CD4-positive, alpha-beta T cell treated with Interleukin-4 for 4 hours (primary cell): ENCODE results near the gene BIRC2.
A peak's percentile ranks its signal among the peaks of the same experiment; 100 is the strongest.

ENCODE experiments used
- DNase-seq: peaks from one replicate; pipeline ENCODE4 v3.0.0-alpha.2; 2020

The BIRC2 gene

GRCh38 chr11:102346748-102347461, at the start of gene BIRC2:
BIRC2 (plus strand) TSS chr11:102347214; CDS start chr11:102349855, 2,641 bp downstream.
- peak; percentile 94 for DNase-seq

- DNase-seq: peak; percentile 87
Measured at GRCh38 chr11:102300837-102301236, 46.2 kb upstream of the BIRC2 start.

- no peak for DNase-seq
Measured at GRCh38 chr11:102302241-102302640, 44.8 kb upstream of the BIRC2 start.

- DNase-seq: no peak
Measured at GRCh38 chr11:102304686-102305085, 42.3 kb upstream of the BIRC2 start.

- DNase-seq: no peak
Measured at GRCh38 chr11:102305352-102306047, 41.5 kb upstream of the BIRC2 start.

GRCh38 chr11:102306048-102306597, 40.9 kb upstream of the BIRC2 start:
- peak; percentile 74 for DNase-seq

- peak; percentile 94 for DNase-seq
Measured at GRCh38 chr11:102306817-102307726, 39.9 kb upstream of the BIRC2 start.

- no peak for DNase-seq
Measured at GRCh38 chr11:102307727-102308038, 39.3 kb upstream of the BIRC2 start.

- no peak for DNase-seq
Measured at GRCh38 chr11:102309621-102310541, 37.1 kb upstream of the BIRC2 start.

- DNase-seq: no peak
Measured at GRCh38 chr11:102312667-102313066, 34.3 kb upstream of the BIRC2 start.

GRCh38 chr11:102313238-102313940, 33.6 kb upstream of the BIRC2 start:
- peak; percentile 59 for DNase-seq

GRCh38 chr11:102314784-102315183, 32.2 kb upstream of the BIRC2 start:
- no peak for DNase-seq

GRCh38 chr11:102316346-102316904, 30.6 kb upstream of the BIRC2 start:
- peak; percentile 66 for DNase-seq

GRCh38 chr11:102317099-102317767, 29.8 kb upstream of the BIRC2 start, which contains the start of gene BIRC3:
BIRC3 (plus strand) TSS chr11:102317484; CDS start chr11:102324510, 7,026 bp downstream.
- DNase-seq: peak; percentile 99

- no peak for DNase-seq
Measured at GRCh38 chr11:102317768-102318103, 29.3 kb upstream of the BIRC2 start.

- peak; percentile 84 for DNase-seq
Measured at GRCh38 chr11:102318469-102318868, 28.5 kb upstream of the BIRC2 start.

- DNase-seq: no peak
Measured at GRCh38 chr11:102319544-102319943, 27.5 kb upstream of the BIRC2 start.

- DNase-seq: no peak
Measured at GRCh38 chr11:102320188-102320587, 26.8 kb upstream of the BIRC2 start.

GRCh38 chr11:102320679-102321078, 26.3 kb upstream of the BIRC2 start:
- DNase-seq: no peak

GRCh38 chr11:102322560-102322959, 24.5 kb upstream of the BIRC2 start:
- DNase-seq: peak; percentile 50
